Transverse colon (tissue), 4 donors: ENCODE measurements around the gene SEL1L3. TPM values are rescaled to one million over a fixed set of nuclear protein-coding genes. Genes with fewer than 3 reads are reported as not detected.

Source experiments
- DNase-seq: peaks from one replicate; pipeline ENCODE4 v3.0.0-alpha.2; 2019
- H3K27ac ChIP-seq, 4 donors: fragments of 200-600 bp; sonication (generic); 2 replicates each; pipeline ENCODE4 v1.5.1; 2016 to 2018; ENCODE audit warnings: inconsistent platforms in 4 of 4
- H3K27me3 ChIP-seq: fragments of 200-600 bp; sonication (generic); 2 replicates; pipeline ENCODE4 v1.5.1; 2017; ENCODE audit warnings: inconsistent platforms
- H3K36me3 ChIP-seq, 4 donors: fragments of 200-600 bp; sonication (generic); 2 replicates each; pipeline ENCODE4 v1.5.1; 2017 to 2019; ENCODE audit warnings: inconsistent platforms in 4 of 4
- H3K4me1 ChIP-seq, 4 donors: fragments of 200-600 bp; sonication (generic); 2 replicates each; pipeline ENCODE4 v1.5.1; 2017 to 2020; ENCODE audit warnings: inconsistent platforms in 4 of 4
- H3K4me3 ChIP-seq, 4 donors: fragments of 200-600 bp; sonication (generic); 1 replicate in 1 of 4; 2 replicates in 3 of 4; pipeline versions ENCODE4 v1.5.1 to v1.6.1; 2017 to 2019; ENCODE audit warnings: inconsistent platforms in 4 of 4
- H3K9me3 ChIP-seq, 2 donors: fragments of 200-600 bp; sonication (generic); 2 replicates each; pipeline ENCODE4 v1.5.1; 2017 to 2019; ENCODE audit warnings: inconsistent platforms in 2 of 2
- CTCF ChIP-seq, 5 experiments: fragments of 200-600 bp in 3 of 5; fragments of 450-650 bp in 2 of 5; sonication (generic) in 3 of 5; IDR thresholded peaks; 1 replicate in 2 of 5; 2 replicates in 3 of 5; pipeline ENCODE4 v1.5.1; 2016 to 2017; ENCODE audit warnings: antibody characterized with exemption in 5 of 5, inconsistent platforms in 3 of 5, mild to moderate bottlenecking in 2 of 5, moderate library complexity in 1 of 5
- EP300 ChIP-seq: sonication (generic); formaldehyde crosslinking; IDR thresholded peaks from one replicate; pipeline ENCODE4 v1.6.1; 2017; ENCODE audit warnings: antibody characterized with exemption, low read depth
- POLR2A ChIP-seq: fragments of 450-650 bp; IDR thresholded peaks from one replicate; pipeline ENCODE4 v1.6.1; 2016; ENCODE audit warnings: antibody characterized with exemption, mild to moderate bottlenecking, moderate library complexity
- POLR2AphosphoS5 ChIP-seq, 3 donors: sonication (generic); formaldehyde crosslinking; IDR thresholded peaks; one replicate each; pipeline ENCODE4 v1.6.1; 2016; ENCODE audit warnings: antibody characterized with exemption in 3 of 3
- WGBS, 2 donors: methylation state at CpG; one replicate each; pipeline ENCODE4 v1.1.5; 2018; ENCODE audit warnings: low coverage in 1 of 2; 5-methylcytosine and 5-hydroxymethylcytosine counted together
- in situ Hi-C, 4 donors: fragments of 200-750 bp; cut with MboI; loops; one replicate each; pipeline versions ENCODE4 v1.15.0 to v1.15.1; 2017; ENCODE audit warnings: low sequenced_read_pairs in 3 of 4, low pct_ligation_motif_present in 1 of 4, low pct_unique_long_range_greater_than_20kb in 1 of 4
- intact Hi-C: fragments of 100-400 bp; cut with DNase I; formaldehyde crosslinking; loops from one replicate; pipeline ENCODE4 v1.15.1; 2023; ENCODE audit warnings: low total_unique reads
- total RNA-seq, 4 donors: library from RNA; depleted of rRNA; stranded (reverse); fragments of >200 nt; gene quantifications; one replicate each; pipeline ENCODE4 v1.1.0, GENCODE V29; 2016

Gene SEL1L3
- total RNA-seq, 4 donors from 2014 or later, result 51.3 to 128 (median 98.3) TPM

GRCh38 chr4:25879091-25879584 is 16.4 kb upstream of the SEL1L3 start:
- 84 to 100% methylated on average over 2 to 9 of the region's 9 CpGs for WGBS, 2 donors
- in situ Hi-C loops (no loop called here), intact Hi-C loops (no loop called here)
- no peaks in the 10 kb centered on the region for H3K4me1 ChIP-seq
- H3K9me3 ChIP-seq, result no peaks in the 10 kb centered on the region
- no peak for TF ChIP-seq POLR2AphosphoS5 (IDR thresholded peaks at IDR 0.05)
- TF ChIP-seq POLR2A, result no peak
- no peak for TF ChIP-seq CTCF (IDR thresholded peaks at IDR 0.05)
- TF ChIP-seq EP300, result no peak
- H3K27ac ChIP-seq, result peak overlapping the region in 1 of 4 donors; percentile 50
- no peak for DNase-seq
- no peaks in the 10 kb centered on the region for H3K27me3 ChIP-seq
- H3K4me3 ChIP-seq, result no peak overlapping the region
- H3K36me3 ChIP-seq, result no peaks in the 10 kb centered on the region

- Histone ChIP-seq H3K27me3 (no peaks in the 10 kb centered on the region), H3K27ac (peak overlapping the region in 1 of 4 donors; percentile 50), H3K36me3 (no peaks in the 10 kb centered on the region), H3K4me3 (no peak overlapping the region), H3K4me1 (no peaks in the 10 kb centered on the region), H3K9me3 (no peaks in the 10 kb centered on the region)
- WGBS, 2 donors, result 50 to 59% methylated on average over 6 to 9 of the region's 9 CpGs
- intact Hi-C loops (no loop called here), in situ Hi-C loops (no loop called here)
- TF ChIP-seq POLR2A, result no peak
- no peak for TF ChIP-seq EP300
- TF ChIP-seq POLR2AphosphoS5 (IDR thresholded peaks at IDR 0.05), result no peak
- no peak for TF ChIP-seq CTCF (IDR thresholded peaks at IDR 0.05)
- peak; percentile 26 for DNase-seq
Observed at GRCh38 chr4:25878676-25879075, 15.9 kb upstream of the SEL1L3 start.

GRCh38 chr4:25875281-25875745 is 12.5 kb upstream of the SEL1L3 start:
- H3K27ac ChIP-seq, result peak overlapping the region in 3 of 4 donors; percentile 1 to 42 (median 25)
- H3K4me1 ChIP-seq, result no peaks in the 10 kb centered on the region
- H3K36me3 ChIP-seq, result no peaks in the 10 kb centered on the region
- no peaks in the 10 kb centered on the region for H3K27me3 ChIP-seq
- no peak for TF ChIP-seq POLR2AphosphoS5 (IDR thresholded peaks at IDR 0.05)
- TF ChIP-seq POLR2A, result no peak
- no peak for TF ChIP-seq CTCF (IDR thresholded peaks at IDR 0.05)
- no peak for TF ChIP-seq EP300
- H3K9me3 ChIP-seq, result no peaks in the 10 kb centered on the region
- H3K4me3 ChIP-seq, result no peak overlapping the region
- peak; percentile 40 for DNase-seq
- 81 to 91% methylated on average over 7 of the region's 7 CpGs for WGBS, 2 donors
- in situ Hi-C loops (no loop called here), intact Hi-C loops (no loop called here)

DNA sequence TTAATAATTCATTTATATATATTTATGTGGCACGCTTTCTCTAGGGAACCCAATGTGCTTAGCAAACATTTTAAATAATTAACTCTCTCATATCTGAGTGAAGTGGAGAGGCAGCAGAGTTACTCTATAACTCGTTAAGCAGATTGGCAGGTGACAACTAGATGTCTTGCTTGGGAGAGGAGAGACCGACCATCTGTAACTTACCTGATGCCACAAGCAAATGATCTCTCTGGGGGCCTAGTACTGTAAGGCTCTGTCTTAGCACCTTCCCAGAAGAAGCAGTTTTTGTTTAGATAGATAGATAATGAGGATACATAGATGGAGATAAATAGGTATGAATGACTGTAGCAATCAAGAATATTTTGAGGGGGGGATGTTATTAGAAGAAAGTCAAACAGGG is 11.9 kb upstream of the SEL1L3 start:
- in situ Hi-C loops, result no loop called here
- Histone ChIP-seq H3K4me3 (no peak overlapping the region), H3K27ac (peak overlapping the region in 2 of 4 donors; percentile 11 to 48), H3K36me3 (no peaks in the 10 kb centered on the region), H3K4me1 (no peaks in the 10 kb centered on the region), H3K9me3 (no peaks in the 10 kb centered on the region), H3K27me3 (no peaks in the 10 kb centered on the region)
- TF ChIP-seq EP300 (no peak), POLR2AphosphoS5 (IDR thresholded peaks at IDR 0.05) (no peak), CTCF (IDR thresholded peaks at IDR 0.05) (no peak), POLR2A (no peak)
- intact Hi-C loops, result no loop called here
- 85 to 100% methylated on average over 2 to 3 of the region's 3 CpGs for WGBS, 2 donors
- DNase-seq, result no peak
